Activated T-cell treated with anti-CD3 and anti-CD28 coated beads, Interleukin-2, amount 50 U/mL, for 24 hours (primary cell): ENCODE measurements around the gene TRDMT1.

Experiments used
- DNase-seq: peaks from one replicate; pipeline ENCODE4 v3.0.0-alpha.2; 2020
- H3K27ac Mint-ChIP-seq: 2 replicates; pipeline ENCODE4 v1.8.0; 2020; ENCODE audit warnings: mild to moderate bottlenecking, mixed read lengths
- H3K27me3 Mint-ChIP-seq: 2 replicates; pipeline ENCODE4 v1.8.0; 2020; ENCODE audit warnings: mixed read lengths
- H3K36me3 Mint-ChIP-seq: 2 replicates; pipeline ENCODE4 v1.8.0; 2020; ENCODE audit warnings: low read depth, mixed read lengths
- H3K4me1 Mint-ChIP-seq: 2 replicates; pipeline ENCODE4 v1.8.0; 2020; ENCODE audit warnings: low read depth, mixed read lengths
- H3K4me3 Mint-ChIP-seq: 2 replicates; pipeline ENCODE4 v1.8.0; 2020; ENCODE audit warnings: mild to moderate bottlenecking, moderate library complexity, mixed read lengths
- H3K9me3 Mint-ChIP-seq: 2 replicates; pipeline ENCODE4 v1.8.0; 2020; ENCODE audit warnings: mixed read lengths

The TRDMT1 gene

DNA sequence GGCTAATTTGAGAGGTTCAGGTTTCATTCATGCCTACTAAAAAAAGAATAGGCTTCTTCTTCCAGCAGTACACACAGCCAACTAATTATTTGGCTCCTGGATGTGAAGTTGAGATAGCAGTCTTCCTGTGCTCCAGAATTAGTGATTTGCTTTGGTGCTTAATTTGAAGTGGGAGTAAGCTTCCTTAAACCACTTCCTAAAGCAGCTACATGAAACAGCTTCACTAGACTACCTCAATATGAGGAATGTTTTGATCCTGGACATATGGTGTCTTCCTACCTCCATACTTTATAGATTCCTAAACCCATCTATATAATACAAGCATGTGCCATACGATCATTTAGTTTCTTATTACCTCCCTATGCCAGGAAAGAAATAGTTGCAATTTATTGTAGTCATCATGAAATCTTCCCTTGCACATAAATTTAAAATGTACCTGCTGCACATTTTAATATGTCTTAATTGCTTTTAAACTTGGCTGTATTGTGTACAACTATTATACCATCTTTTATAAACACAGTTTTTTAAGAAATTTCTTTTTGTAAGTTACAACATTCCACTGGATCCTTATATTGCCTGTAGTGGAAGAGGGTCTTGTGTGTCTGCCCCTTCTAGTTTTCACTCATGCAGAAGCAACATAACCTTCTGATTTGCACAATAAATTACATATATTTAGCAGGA lies 35.1 kb upstream of the TRDMT1 start:
- no peak for DNase-seq
- Mint-ChIP-seq H3K27ac (no peak overlapping the region), H3K36me3 (peaks cover 67% of the 10 kb centered on the region), H3K9me3 (no peaks in the 10 kb centered on the region), H3K4me1 (peaks cover 43% of the 10 kb centered on the region), H3K27me3 (no peaks in the 10 kb centered on the region), H3K4me3 (no peak overlapping the region)

GRCh38 chr10:17235136-17235535 lies 33.7 kb upstream of the TRDMT1 start:
- DNase-seq: no peak
- peaks cover 54% of the 10 kb centered on the region for H3K4me1 Mint-ChIP-seq
- H3K36me3 Mint-ChIP-seq: peaks cover 82% of the 10 kb centered on the region
- H3K27me3 Mint-ChIP-seq: no peaks in the 10 kb centered on the region
- H3K9me3 Mint-ChIP-seq: no peaks in the 10 kb centered on the region
- H3K27ac Mint-ChIP-seq: peak overlapping the region; percentile 5
- H3K4me3 Mint-ChIP-seq: no peak overlapping the region

DNA sequence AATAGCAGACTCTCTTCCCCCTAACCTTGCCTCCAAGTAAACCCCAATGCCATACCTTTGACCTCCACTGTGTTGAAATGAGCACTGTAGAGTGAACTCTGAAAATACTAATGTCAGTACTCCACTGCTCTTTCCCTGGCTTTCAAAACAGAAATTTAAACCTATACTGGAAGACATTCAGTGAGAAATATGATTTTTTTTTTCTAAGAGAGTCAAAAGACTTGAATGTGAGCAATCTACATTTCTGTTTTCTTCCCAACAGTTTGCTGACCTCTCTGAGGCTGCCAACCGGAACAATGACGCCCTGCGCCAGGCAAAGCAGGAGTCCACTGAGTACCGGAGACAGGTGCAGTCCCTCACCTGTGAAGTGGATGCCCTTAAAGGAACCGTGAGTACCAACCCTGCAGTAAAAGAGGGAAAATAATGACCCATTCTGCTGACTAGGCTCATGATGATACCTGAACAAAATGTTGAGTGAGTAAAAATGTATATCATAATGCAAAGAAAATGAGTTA lies 33.0 kb upstream of the TRDMT1 start:
- DNase-seq: no peak
- H3K4me1 Mint-ChIP-seq: peaks cover 58% of the 10 kb centered on the region
- no peak overlapping the region for H3K4me3 Mint-ChIP-seq
- H3K9me3 Mint-ChIP-seq: no peaks in the 10 kb centered on the region
- peak overlapping the region; percentile 32 for H3K27ac Mint-ChIP-seq
- peaks cover 87% of the 10 kb centered on the region for H3K36me3 Mint-ChIP-seq
- H3K27me3 Mint-ChIP-seq: no peaks in the 10 kb centered on the region

GRCh38 chr10:17233286-17233991 lies 32.0 kb upstream of the TRDMT1 start:
- Mint-ChIP-seq H3K27me3 (no peaks in the 10 kb centered on the region), H3K4me1 (peaks cover 65% of the 10 kb centered on the region), H3K9me3 (no peaks in the 10 kb centered on the region), H3K4me3 (no peak overlapping the region), H3K27ac (peak overlapping the region; percentile 29), H3K36me3 (peaks cover 92% of the 10 kb centered on the region)
- no peak for DNase-seq

GRCh38 chr10:17232276-17232960 lies 30.9 kb upstream of the TRDMT1 start:
- DNase-seq: no peak
- peaks cover 75% of the 10 kb centered on the region for H3K4me1 Mint-ChIP-seq
- peaks cover 82% of the 10 kb centered on the region for H3K36me3 Mint-ChIP-seq
- H3K4me3 Mint-ChIP-seq: peak overlapping the region; percentile 85
- peak overlapping the region; percentile 83 for H3K27ac Mint-ChIP-seq
- H3K27me3 Mint-ChIP-seq: no peaks in the 10 kb centered on the region
- no peaks in the 10 kb centered on the region for H3K9me3 Mint-ChIP-seq

DNA sequence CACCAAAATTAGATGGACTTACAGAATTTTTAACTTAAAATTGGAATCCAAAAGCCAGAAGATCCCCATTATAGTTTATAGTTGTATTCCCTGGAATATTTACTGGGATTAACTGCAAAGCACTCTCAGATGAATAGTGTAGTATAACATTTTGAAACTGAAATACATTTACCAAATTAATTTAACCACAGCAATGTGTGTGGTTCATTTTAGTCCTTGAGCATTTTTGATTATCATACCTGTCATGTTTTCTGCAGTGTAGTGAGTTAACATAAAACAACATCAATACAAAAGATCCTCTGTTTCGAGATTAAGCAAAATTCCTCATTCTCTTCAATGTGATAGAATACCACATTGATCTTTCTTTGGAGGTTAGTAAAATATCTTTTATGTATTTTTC lies 30.3 kb upstream of the TRDMT1 start:
- H3K9me3 Mint-ChIP-seq: no peaks in the 10 kb centered on the region
- no peaks in the 10 kb centered on the region for H3K27me3 Mint-ChIP-seq
- no peak for DNase-seq
- peak overlapping the region; percentile 85 for H3K4me3 Mint-ChIP-seq
- H3K36me3 Mint-ChIP-seq: peaks cover 76% of the 10 kb centered on the region
- H3K4me1 Mint-ChIP-seq: peaks cover 81% of the 10 kb centered on the region
- H3K27ac Mint-ChIP-seq: peak overlapping the region; percentile 83

- DNase-seq: peak; percentile 93
- Mint-ChIP-seq H3K9me3 (no peaks in the 10 kb centered on the region), H3K27me3 (no peaks in the 10 kb centered on the region), H3K27ac (peak overlapping the region; percentile 91), H3K4me1 (peaks cover 83% of the 10 kb centered on the region), H3K4me3 (peak overlapping the region; percentile 85), H3K36me3 (peaks cover 59% of the 10 kb centered on the region)
These were observed 28.7 kb upstream of the TRDMT1 start for GRCh38 chr10:17229967-17230682.

- Mint-ChIP-seq H3K4me3 (peak overlapping the region; percentile 85), H3K27ac (peak overlapping the region; percentile 91), H3K36me3 (peaks cover 54% of the 10 kb centered on the region), H3K4me1 (peaks cover 79% of the 10 kb centered on the region), H3K9me3 (no peaks in the 10 kb centered on the region), H3K27me3 (no peaks in the 10 kb centered on the region)
- no peak for DNase-seq
These were observed 28.2 kb upstream of the TRDMT1 start for GRCh38 chr10:17229717-17229966.

DNA sequence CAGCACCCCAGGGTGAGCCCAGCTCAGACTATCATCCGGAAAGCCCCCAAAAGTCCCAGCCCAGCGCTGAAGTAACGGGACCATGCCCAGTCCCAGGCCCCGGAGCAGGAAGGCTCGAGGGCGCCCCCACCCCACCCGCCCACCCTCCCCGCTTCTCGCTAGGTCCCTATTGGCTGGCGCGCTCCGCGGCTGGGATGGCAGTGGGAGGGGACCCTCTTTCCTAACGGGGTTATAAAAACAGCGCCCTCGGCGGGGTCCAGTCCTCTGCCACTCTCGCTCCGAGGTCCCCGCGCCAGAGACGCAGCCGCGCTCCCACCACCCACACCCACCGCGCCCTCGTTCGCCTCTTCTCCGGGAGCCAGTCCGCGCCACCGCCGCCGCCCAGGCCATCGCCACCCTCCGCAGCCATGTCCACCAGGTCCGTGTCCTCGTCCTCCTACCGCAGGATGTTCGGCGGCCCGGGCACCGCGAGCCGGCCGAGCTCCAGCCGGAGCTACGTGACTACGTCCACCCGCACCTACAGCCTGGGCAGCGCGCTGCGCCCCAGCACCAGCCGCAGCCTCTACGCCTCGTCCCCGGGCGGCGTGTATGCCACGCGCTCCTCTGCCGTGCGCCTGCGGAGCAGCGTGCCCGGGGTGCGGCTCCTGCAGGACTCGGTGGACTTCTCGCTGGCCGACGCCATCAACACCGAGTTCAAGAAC lies 27.7 kb upstream of the TRDMT1 start:
- peaks cover 74% of the 10 kb centered on the region for H3K4me1 Mint-ChIP-seq
- peak; percentile 73 for DNase-seq

GRCh38 chr10:17228091-17229015 lies 26.9 kb upstream of the TRDMT1 start, which contains the start of gene VIM:
VIM (plus strand) TSS chr10:17228241; CDS start chr10:17229423, 1,182 bp downstream.
- Mint-ChIP-seq H3K36me3 (peaks cover 41% of the 10 kb centered on the region), H3K9me3 (no peaks in the 10 kb centered on the region), H3K27ac (peak within 1 kb of the TSS; percentile 91), H3K4me1 (peaks cover 69% of the 10 kb centered on the region), H3K27me3 (no peaks in the 10 kb centered on the region), H3K4me3 (peak within 1 kb of the TSS; percentile 85)
- peak; percentile 88 for DNase-seq

More for the DNA sequence above, 27.7 kb upstream of the TRDMT1 start:
- Mint-ChIP-seq H3K4me3 (peak overlapping the region; percentile 85), H3K27me3 (no peaks in the 10 kb centered on the region), H3K27ac (peak overlapping the region; percentile 91), H3K9me3 (no peaks in the 10 kb centered on the region), H3K36me3 (peaks cover 50% of the 10 kb centered on the region)

GRCh38 chr10:17227367-17228090 lies 26.1 kb upstream of the TRDMT1 start:
- peak overlapping the region; percentile 85 for H3K4me3 Mint-ChIP-seq
- peak; percentile 48 for DNase-seq
- peaks cover 65% of the 10 kb centered on the region for H3K4me1 Mint-ChIP-seq
- peaks cover 35% of the 10 kb centered on the region for H3K36me3 Mint-ChIP-seq
- peak overlapping the region; percentile 91 for H3K27ac Mint-ChIP-seq
- H3K9me3 Mint-ChIP-seq: no peaks in the 10 kb centered on the region
- H3K27me3 Mint-ChIP-seq: no peaks in the 10 kb centered on the region

DNA sequence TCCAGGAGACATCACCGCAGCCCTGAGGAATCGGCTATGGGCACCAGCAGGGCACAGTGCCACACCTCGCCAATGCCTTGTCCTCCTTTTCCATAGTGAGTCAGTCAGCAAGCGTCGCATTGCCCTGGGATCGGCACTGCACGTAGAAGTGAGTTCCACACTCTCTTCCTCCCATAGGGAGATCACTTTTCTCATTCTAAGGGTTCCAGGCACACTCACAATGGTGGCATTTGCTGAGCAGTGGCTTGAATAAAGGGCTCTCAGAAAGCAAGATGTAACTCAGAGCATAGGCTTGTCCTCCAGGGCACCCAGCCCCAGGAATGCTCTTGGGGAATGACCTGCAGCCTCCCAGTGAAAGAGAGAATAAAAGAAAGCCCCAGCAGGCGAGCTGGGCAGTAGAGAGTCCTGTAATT lies 25.4 kb upstream of the TRDMT1 start:
- Mint-ChIP-seq H3K4me1 (peaks cover 61% of the 10 kb centered on the region), H3K9me3 (no peaks in the 10 kb centered on the region), H3K27me3 (no peaks in the 10 kb centered on the region)

More for the DNA sequence above, 25.4 kb upstream of the TRDMT1 start:
- Mint-ChIP-seq H3K27ac (peak overlapping the region; percentile 91), H3K36me3 (peaks cover 28% of the 10 kb centered on the region), H3K4me3 (peak overlapping the region; percentile 85)
- no peak for DNase-seq
